Adrenal gland (tissue), 12 donors: Measurements from ENCODE around the gene CHPF. TPM values are rescaled to one million over a fixed set of nuclear protein-coding genes. Genes with fewer than 3 reads are reported as not detected.

ENCODE experiments used
- DNase-seq, 7 donors: peaks; one replicate each; pipeline ENCODE4 v3.0.0-alpha.2; 2019 to 2020
- H3K27ac ChIP-seq, 5 donors: fragments of 200-600 bp; sonication (generic) in 4 of 5; 1 replicate in 3 of 5; 2 replicates in 2 of 5; pipeline versions ENCODE4 v1.5.1 to v1.8.0; 2016 to 2020; ENCODE audit warnings: mild to moderate bottlenecking in 1 of 5
- H3K27me3 ChIP-seq: fragments of 200-600 bp; 2 replicates; pipeline ENCODE4 v1.8.0; 2021
- H3K36me3 ChIP-seq, 2 donors: fragments of 200-600 bp; replicated peaks in 1 of 2; 1 replicate in 1 of 2; 2 replicates in 1 of 2; pipeline versions ENCODE4 v1.5.1 to v1.8.0; 2018 to 2022
- H3K4me1 ChIP-seq, 2 donors: fragments of 200-600 bp; replicated peaks in 1 of 2; 1 replicate in 1 of 2; 2 replicates in 1 of 2; pipeline versions ENCODE4 v1.5.1 to v1.8.0; 2018 to 2021
- H3K4me3 ChIP-seq, 4 donors: fragments of 200-600 bp; sonication (generic) in 3 of 4; one replicate each; pipeline ENCODE4 v1.5.1; 2016 to 2018
- H3K9me3 ChIP-seq, 3 donors: fragments of 200-600 bp; sonication (generic) in 1 of 3; replicated peaks in 1 of 3; 1 replicate in 2 of 3; 2 replicates in 1 of 3; pipeline versions ENCODE4 v1.5.1 to v1.8.0; 2016 to 2021
- POLR2A ChIP-seq, 2 donors: fragments of 450-650 bp; IDR thresholded peaks; one replicate each; pipeline ENCODE4 v1.6.1; 2017; ENCODE audit warnings: antibody characterized with exemption in 2 of 2, mild to moderate bottlenecking in 2 of 2, moderate library complexity in 1 of 2
- WGBS, 4 donors: extraction: QIAGEN DNeasy Blood & Tissue Kit in 2 of 4; methylation state at CpG; one replicate each; pipeline versions ENCODE4 v1.1.5 to v1.1.7; 2013 to 2017; 5-methylcytosine and 5-hydroxymethylcytosine counted together
- intact Hi-C, 2 donors: fragments of 100-400 bp; cut with DNase I; formaldehyde crosslinking; loops; one replicate each; pipeline versions ENCODE4 v1.14.1 to v1.15.0; 2022 to 2023
- polyA plus RNA-seq, 3 donors: library from polyadenylated mRNA; stranded (reverse); fragments of 200-250 nt in 2 of 3; fragments of 350-450 nt in 1 of 3; fragmentation: Illumina TruSeq in 1 of 3; extraction: RNeasy Lipid Tissue Mini Kit (QIAGEN cat#74804) in 1 of 3; gene quantifications; one replicate each; pipeline ENCODE4 v1.2.3, GENCODE V29; 2013 to 2014
- total RNA-seq, 9 donors: library from RNA; depleted of rRNA in 4 of 9; stranded (reverse); fragments of >200 nt in 4 of 9; fragments of 120-200 nt in 1 of 9; fragmentation: NEBNext Ultra II Directional in 1 of 9; extraction: Animal tissue kit (Norgen Biotek cat#: 25700) in 1 of 9; gene quantifications; one replicate each; pipeline versions ENCODE4 v1.1.0 to v1.2.4, GENCODE V29; 2013 to 2023
- TF ChIP-seq, protein P1 (sequence below), 6 experiments: fragments of 450-650 bp in 4 of 6; fragments of 200-600 bp in 2 of 6; sonication (generic) in 1 of 6; IDR thresholded peaks; 1 replicate in 5 of 6; 2 replicates in 1 of 6; pipeline versions ENCODE4 v1.5.1 to v1.8.0; 2016 to 2021; ENCODE audit warnings: antibody characterized with exemption in 6 of 6, mild to moderate bottlenecking in 2 of 6, moderate library complexity in 1 of 6
- donor health status: healthy with polysubstance abuse.
- donor health status: Bipolar disorder and iron deficiency.
- donor health status: DM: yes; HTN: yes; CAD: no.
- donor health status: DM: no; HTN: no; CAD: no.
- donor health status: DM: no; HTN: no; CAD: no.
- donor health status: DM: yes; HTN: yes; CAD: no.

Gene CHPF
- total and polyA plus RNA-seq, 12 donors: 9.1 to 196 (median 61.1) TPM

DNA sequence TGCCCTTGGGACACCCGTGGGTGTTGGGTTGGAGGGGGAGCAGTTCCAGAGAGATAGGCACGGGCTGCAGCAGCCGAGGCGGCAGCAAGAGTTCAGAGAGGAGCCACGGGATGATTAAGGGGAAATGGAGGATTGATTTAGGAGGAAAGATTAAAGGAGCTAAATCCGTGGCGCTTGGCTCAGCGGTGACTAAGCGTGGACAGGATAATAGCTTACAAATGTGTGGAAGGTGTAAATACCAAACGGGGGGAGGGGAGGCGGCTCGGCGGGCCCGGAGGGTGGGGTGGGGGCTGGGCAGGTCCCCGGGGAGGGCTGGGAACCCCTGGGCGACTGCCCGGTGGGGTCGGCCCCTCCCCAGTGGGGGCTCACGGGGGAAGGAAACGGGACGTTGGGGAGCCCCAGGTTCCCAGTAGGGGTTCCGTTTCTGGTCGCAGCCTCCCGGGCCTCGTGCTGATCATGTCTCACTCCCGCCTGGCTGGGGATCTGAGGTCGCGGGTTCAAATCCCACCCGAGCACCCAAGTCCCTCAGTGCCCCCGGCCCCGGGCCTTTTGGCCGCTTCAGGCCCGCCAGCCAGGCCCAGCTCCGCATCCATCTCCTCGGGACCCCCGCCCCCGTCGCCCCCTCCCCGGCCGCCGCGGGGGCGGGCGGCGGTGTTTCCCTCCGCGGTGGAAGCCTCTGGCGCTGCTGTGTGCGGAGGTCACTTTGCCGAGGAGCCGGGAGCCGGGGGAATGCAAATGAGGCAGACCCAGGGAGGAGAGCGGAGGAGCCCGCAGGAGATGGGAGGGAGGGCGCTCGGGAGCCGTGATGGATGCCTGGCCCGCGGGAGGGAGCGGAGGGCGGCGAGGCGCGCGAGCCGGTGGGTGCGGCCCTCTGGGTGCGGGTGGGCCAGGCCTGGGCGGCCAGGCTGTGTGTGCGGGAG, 21.2 kb downstream of the CHPF start:
- 3 to 5% (median 3%) methylated on average over 17 to 70 of the region's 70 CpGs for WGBS, 4 donors
- Histone ChIP-seq H3K9me3 (no peaks in the 10 kb centered on the region), H3K36me3 (no peaks in the 10 kb centered on the region), H3K27ac (peak overlapping the region in 1 of 5 donors; percentile 57), H3K4me1 (peaks cover 0 to 26% of the 10 kb centered on the region in 2 donors), H3K27me3 (peaks cover 56% of the 10 kb centered on the region), H3K4me3 (peak overlapping the region in 1 of 4 donors; percentile 25)
- intact Hi-C loops: no loop called here
- TF ChIP-seq, protein P1, sequence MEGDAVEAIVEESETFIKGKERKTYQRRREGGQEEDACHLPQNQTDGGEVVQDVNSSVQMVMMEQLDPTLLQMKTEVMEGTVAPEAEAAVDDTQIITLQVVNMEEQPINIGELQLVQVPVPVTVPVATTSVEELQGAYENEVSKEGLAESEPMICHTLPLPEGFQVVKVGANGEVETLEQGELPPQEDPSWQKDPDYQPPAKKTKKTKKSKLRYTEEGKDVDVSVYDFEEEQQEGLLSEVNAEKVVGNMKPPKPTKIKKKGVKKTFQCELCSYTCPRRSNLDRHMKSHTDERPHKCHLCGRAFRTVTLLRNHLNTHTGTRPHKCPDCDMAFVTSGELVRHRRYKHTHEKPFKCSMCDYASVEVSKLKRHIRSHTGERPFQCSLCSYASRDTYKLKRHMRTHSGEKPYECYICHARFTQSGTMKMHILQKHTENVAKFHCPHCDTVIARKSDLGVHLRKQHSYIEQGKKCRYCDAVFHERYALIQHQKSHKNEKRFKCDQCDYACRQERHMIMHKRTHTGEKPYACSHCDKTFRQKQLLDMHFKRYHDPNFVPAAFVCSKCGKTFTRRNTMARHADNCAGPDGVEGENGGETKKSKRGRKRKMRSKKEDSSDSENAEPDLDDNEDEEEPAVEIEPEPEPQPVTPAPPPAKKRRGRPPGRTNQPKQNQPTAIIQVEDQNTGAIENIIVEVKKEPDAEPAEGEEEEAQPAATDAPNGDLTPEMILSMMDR (IDR thresholded peaks at IDR 0.05): no peak
- no peak for TF ChIP-seq POLR2A (IDR thresholded peaks at IDR 0.05)
- peak in 4 of 7 donors; percentile 31 to 48 (median 41) for DNase-seq

DNA sequence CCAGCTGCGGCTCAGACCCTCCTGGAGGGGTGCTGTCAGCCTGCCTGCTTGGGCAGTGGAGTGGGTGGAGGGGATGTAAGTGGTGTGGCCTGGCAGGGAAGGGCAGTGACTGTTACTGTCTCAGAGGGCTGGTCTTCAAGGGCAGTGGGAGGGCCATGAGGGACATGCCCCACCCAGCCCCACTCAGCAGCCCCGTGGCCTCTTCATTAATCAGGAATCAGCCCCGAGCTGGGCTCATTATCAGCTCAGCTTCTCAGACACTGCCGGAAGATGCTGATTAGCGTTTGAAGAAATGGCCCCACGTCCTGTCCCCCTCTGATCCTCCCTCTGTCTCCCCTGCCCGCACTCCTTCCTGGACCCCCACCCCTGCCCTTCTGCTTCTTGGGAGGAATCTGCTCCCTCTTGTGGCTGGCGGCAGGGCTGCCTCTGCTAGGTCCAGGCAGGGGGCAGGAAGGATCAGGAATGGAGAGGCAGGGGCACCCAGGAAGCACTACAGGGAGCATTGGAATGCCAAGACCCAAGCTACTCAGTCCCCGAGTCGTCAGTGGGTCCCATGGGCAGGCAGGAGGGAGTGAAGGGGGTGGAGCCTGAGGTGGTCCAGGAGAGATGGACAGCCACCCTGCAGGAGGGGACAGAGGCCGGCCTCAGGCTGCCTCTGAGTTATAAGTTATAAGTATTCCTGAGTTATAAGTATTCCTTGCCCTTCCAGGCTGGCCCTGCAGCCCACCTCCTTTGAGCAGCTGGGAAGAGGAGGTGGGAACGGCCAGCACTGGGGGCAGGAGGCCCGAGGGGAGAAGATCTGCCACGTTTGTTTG, 22.3 kb downstream of the CHPF start:
- peak overlapping the region in 1 of 4 donors; percentile 26 for H3K4me3 ChIP-seq
- intact Hi-C loops: no loop called here

DNA sequence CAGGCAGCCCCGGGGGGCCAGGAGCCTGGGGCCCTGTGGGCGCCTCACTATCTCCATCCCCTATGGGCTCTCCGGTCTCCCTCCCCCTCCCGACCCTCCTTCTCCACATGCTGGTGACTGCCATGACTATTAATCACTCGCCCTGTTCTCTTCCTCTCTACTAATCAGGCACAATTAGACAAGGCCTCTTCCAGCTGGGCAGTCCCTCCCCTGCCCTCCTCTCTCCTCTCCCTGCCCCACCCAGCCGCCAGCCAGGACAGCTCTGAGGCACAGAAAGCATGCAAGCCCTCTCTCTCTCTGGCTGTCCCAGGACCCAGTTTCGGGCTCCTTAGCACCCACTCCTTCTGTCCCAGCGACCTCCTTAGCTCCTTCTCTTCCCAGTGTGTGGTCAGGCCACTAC, 23.5 kb downstream of the CHPF start:
- 65 to 76% (median 71%) methylated on average over 6 to 8 of the region's 8 CpGs for WGBS, 4 donors
- intact Hi-C loops: no loop called here
- TF ChIP-seq, protein P1 (IDR thresholded peaks at IDR 0.05): no peak
- TF ChIP-seq POLR2A (IDR thresholded peaks at IDR 0.05): no peak
- Histone ChIP-seq H3K36me3 (no peaks in the 10 kb centered on the region), H3K4me3 (no peak overlapping the region), H3K4me1 (peaks cover 0 to 26% of the 10 kb centered on the region in 2 donors), H3K9me3 (no peaks in the 10 kb centered on the region), H3K27me3 (peaks cover 47% of the 10 kb centered on the region), H3K27ac (no peak overlapping the region)
- DNase-seq: no peak

More for the DNA sequence above, 22.3 kb downstream of the CHPF start:
- peaks cover 52% of the 10 kb centered on the region for H3K27me3 ChIP-seq
- 14 to 20% (median 16%) methylated on average over 13 to 14 of the region's 14 CpGs for WGBS, 4 donors
- peak overlapping the region in 1 of 5 donors; percentile 57 for H3K27ac ChIP-seq
- peak in 5 of 7 donors; percentile 38 to 75 (median 54) for DNase-seq
- no peaks in the 10 kb centered on the region for H3K9me3 ChIP-seq
- no peak for TF ChIP-seq POLR2A (IDR thresholded peaks at IDR 0.05)
- TF ChIP-seq, protein P1 (IDR thresholded peaks at IDR 0.05): peak; percentile 43 to 65 (median 58)
- peaks cover 0 to 26% of the 10 kb centered on the region in 2 donors for H3K4me1 ChIP-seq
- H3K36me3 ChIP-seq: no peaks in the 10 kb centered on the region

DNA sequence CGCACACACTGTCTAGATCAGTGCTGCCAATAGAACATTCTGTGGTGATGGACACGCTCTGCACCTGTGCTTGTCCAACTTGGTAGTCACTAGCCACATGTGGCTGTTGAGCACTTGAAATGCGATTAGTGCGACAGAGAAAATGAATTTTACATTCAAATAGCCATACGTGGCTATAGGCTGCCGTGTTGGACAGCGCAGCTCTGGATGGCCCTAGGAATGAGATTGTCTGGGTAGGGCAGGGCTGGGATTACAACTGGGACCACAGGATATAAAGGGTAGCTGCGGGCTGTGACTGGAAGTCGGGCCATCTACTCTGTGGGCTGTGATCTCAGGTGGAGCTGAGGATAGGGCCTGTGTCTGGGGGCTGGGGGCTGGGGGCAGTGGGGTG, 24.1 kb downstream of the CHPF start:
- Histone ChIP-seq H3K27ac (no peak overlapping the region), H3K4me3 (no peak overlapping the region), H3K36me3 (no peaks in the 10 kb centered on the region), H3K9me3 (no peaks in the 10 kb centered on the region), H3K4me1 (peaks cover 0 to 26% of the 10 kb centered on the region in 2 donors), H3K27me3 (peaks cover 47% of the 10 kb centered on the region)
- TF ChIP-seq POLR2A (IDR thresholded peaks at IDR 0.05): no peak
- TF ChIP-seq, protein P1 (IDR thresholded peaks at IDR 0.05): no peak
- DNase-seq: no peak
- intact Hi-C loops: no loop called here
- WGBS, 4 donors: 80 to 94% (median 90%) methylated on average over 8 to 9 of the region's 9 CpGs
